M059J (cell line): ENCODE measurements around the gene NECTIN1. TPM values are rescaled to one million over a fixed set of nuclear protein-coding genes. Genes with fewer than 3 reads are reported as not detected.

Experiments used
- DNase-seq: peaks from one replicate; pipeline ENCODE4 v3.0.0-alpha.2; 2012; ENCODE audit warnings: low read depth
- total RNA-seq: library from RNA; depleted of rRNA; stranded (reverse); fragments of >200 nt; shearing (Covaris generic); gene quantifications from 2 replicates; pipeline ENCODE4 v1.2.3, GENCODE V29; 2014

Gene NECTIN1
- total RNA-seq, 1 experiment from 2014 or later: 2.3 TPM

GRCh38 chr11:119673052-119673758, 55.8 kb downstream of the NECTIN1 start:
- no peak for DNase-seq

DNA sequence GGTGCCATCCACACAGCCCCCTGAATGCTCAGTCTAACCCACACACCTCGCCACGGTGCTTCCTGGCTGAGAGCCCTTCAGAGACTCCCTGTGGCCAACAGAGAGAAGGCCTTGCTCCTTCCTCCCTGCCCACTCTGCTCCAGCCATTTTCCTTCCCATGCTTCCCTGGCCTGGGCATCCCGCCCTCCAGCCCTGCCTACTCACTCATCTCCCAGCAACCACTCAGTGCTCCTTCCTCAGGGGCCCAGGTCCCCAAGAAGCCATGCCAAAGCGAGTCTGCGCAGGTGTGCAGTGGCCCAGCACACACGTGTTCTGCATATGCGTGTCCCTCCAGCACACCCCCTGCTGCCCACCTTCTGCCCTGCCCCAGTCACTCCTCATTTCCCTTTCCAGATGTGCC, 56.4 kb downstream of the NECTIN1 start:
- DNase-seq: no peak

GRCh38 chr11:119671561-119672015, 57.4 kb downstream of the NECTIN1 start:
- no peak for DNase-seq

- peak; percentile 25 for DNase-seq
These were observed 57.9 kb downstream of the NECTIN1 start for GRCh38 chr11:119671051-119671450.

DNA sequence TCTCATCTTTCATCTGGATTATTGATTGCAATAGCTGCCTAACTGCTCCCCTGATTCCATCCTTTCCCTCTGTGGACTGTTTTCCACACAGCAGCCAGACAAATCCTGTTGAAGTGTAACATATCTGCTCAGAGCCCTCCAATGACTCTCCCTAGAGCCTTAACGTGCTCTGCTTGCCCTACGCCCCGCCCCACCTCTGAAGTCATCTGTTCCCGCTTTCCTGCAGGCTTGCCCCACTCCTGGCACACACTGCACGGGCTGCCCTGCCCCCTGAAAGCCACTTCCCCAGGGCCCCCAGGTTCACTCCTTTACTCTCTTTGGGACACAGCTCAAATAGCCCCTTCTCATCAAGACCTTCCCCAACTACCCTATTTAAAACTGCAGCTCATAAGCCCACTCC, 59.5 kb downstream of the NECTIN1 start:
- no peak for DNase-seq

DNA sequence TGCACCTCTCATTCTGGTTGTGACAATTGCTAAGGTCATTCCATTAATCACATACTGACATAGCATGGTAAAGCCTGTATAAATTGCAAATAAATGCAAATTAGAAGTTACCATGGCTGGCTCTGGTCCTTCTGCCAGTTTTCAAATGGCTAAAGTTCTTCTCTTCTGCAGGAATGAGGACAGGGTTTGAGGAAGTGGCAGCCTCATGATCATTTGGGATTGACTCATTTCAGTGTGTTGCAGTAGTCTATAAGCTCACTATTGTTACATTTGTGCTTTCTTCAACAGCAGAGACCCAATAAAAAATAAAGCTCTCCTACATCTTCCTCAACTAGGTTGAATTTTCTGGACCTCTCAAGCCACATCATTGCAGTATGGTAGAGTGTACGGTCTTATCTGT, 60.3 kb downstream of the NECTIN1 start:
- no peak for DNase-seq

DNA sequence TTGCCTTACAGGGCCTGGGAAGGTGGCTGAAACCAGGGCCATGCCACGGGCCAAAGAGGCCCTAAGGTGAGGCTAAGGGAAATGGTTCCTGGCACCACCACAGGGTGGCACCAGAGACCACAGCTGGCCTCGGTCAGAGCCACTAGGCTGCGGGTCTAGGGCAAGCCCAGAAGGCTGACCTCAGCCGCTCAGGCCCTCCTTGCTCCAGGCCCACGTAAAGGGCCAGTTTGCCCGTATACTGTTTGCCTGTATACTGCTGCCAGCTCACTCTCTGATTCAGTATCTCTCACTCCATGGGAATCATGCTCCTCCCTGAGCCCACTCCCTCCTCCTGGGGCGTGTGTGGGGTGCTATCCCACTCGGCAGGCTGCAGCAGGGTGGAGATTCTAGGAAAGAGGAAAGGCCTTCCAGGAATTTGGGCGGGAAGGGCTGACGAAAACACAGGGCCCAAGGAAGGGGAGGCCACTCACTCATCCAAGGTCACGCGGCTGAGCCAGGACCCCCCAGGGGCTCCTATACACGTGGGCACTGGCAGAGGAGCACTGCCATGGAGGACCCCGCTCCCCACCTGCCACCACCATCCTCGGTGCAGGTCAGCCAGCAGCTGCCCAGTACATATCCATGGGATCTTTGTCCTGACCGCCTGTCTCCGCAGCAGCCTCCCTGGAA, 62.4 kb downstream of the NECTIN1 start:
- DNase-seq: peak; percentile 65

DNA sequence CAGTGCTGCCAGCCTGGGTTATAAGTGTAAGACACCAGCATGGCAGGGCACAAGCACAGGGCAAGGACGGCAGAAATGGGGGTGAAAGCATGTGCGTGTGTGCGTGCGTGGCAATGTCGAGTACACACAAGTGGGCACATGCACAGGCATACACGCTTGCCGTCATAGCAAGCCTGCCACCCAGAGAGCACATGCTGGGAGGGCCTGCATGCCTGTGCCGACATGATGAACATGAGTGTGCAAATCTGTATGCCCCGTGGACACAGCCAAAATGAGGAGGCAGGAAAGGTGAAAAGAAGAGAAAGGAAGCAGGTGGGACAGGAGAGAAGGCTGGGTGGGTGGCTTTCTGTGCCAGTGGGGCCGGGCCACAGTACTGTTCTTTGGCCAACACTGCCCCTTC, 62.9 kb downstream of the NECTIN1 start:
- no peak for DNase-seq

GRCh38 chr11:119664701-119665420, 64.1 kb downstream of the NECTIN1 start:
- DNase-seq: no peak

DNA sequence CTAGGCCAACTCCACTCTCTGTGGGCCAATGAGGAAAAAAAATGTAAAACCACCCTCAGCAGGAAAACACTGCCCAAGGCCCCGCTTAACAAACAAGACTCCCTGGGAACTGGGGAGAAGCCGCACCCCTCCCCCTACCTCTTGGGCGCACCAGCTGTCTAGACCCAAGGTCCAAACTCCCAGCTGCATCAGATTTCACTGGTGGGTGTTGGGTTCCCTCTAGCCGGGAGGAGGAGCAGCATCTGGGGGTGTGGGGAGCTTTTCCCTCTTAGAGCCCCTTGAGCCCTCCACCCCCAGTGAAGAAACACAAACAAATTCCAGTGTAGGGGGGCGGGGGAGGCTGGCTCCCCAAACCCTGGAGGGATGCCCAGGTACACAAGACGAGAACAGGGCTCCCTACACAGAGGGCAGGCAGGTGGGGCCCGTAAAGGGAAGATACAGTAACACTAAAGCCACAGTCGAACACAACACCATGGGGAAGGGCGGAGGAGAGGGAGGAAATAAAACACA, 64.9 kb downstream of the NECTIN1 start:
- no peak for DNase-seq

GRCh38 chr11:119663279-119663678, 65.7 kb downstream of the NECTIN1 start:
- no peak for DNase-seq

GRCh38 chr11:119661226-119661625, 67.8 kb downstream of the NECTIN1 start:
- DNase-seq: no peak

DNA sequence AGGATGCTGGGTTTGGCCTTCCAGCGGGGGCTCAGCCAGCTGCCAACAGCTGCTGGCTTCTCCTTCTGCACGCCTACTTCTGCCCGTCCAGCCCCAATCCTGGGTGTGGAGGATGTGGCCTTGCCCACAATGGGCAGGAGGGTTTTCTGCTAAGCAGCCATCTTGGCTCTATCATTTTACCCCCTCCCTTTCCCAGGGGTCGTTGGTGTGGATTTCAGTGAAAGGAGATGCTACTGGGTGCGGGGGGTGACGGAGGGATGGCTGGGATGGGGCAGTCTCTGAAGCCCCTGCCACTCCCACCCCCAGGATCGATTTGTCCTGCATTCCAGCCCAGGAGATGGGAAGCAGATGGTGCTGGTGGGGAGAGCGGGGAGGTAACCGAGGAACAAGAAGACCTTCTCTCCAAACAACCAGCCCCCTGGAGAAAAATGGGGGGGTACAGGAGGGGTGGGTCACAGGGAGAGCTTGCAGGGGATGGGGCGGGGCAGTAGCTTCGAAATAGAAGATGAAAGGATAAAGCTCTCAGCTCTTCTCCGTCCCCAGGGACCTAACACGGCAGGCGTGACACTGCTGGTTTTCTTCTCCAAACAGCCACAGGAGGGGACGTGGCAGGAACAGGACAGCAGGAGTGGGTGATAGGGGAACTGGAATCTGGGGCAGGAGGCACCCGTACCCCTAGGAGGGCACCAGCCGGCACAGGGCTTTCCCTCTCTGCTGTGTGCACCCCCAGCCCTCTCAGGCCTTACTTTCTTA, 68.9 kb downstream of the NECTIN1 start:
- DNase-seq: no peak

DNA sequence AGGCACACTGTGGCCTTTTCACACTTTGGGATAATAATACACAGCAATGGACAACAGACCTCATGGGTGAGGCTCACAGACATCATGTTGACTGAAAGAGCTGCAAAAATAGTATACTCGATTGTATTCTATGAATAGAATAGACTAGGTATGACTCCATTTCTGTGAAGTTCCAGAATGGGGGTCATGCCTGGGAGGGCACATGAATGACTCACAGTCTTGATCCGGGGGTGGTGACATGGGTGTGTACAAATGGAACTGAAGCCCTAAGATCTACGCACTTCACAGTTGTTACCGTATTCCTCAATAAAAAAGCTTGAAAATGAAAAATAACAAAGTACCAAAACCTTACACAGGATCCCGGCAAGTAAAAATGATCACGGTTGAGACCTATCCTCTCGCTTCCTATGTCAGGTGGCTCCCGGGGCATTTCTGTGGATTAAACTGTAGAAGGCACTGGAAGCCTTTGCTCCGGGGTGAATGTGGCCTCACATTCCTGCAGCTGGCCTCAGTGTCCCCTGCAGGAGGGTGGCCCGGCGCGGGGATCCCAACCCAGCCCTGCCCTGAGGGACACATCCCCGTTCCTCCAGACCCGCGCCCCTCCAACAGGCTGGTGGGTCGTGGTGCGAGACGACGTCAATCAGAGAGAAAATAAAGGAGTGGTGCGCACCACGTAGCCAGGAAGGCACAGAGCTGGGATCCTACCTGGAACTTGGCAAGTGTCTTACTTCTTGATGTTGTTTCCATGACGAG, 75.9 kb downstream of the NECTIN1 start:
- no peak for DNase-seq

DNA sequence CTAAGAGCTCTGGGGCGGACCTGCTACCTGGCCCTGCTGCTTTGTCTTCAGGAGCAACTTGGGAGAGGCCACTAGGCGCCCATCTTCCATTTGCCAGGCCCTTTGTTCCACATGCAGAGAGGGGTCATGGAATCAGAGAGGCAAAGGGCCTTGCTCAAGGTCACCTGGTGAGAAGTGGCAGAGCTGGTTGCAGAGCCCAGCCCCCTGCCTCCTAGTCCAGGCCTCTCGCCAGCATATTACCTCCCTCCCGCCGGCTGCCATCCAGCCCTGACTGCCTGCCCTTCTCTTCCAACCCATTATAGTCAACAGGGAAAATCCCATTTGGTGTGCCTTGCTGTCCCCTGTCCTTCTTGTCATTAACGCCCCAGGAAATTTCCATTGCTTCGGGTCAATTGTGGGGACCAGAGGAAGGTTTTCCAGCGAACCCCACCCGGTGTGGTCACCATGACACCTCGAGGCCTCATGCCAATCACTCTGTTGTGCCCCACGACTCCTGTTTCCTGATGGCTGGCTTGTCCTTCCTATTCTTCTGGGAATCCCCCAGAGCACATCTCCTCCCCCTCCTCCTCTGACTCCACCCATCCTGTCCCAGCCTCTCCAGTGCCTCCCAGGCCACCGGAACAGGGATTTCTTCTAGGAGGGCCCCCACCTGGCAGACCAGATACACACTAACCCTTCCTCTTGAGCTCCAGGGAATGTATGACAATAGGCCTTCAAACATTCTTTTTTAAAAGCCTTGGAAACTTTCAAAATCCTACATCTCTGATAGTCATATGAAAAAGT, 77.0 kb downstream of the NECTIN1 start:
- no peak for DNase-seq

DNA sequence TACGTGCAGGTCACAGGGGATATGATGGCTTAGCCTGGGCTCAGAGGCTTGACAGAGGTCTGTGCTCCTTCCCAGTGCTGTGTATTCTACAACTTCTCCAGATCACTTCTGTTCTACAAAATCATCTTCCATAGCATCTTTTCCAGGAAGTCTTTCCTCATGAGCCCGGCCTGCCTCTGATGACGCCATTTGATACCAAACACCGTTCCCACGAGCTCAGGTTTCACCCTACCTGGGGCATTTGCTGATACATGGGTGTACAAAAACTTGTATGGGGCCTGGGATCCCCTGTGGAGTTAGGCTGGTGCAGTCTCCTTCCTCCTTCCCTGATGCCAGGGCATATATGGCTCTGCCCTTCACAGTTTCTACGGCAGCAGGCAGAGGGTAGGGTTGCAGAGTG, 78.7 kb downstream of the NECTIN1 start:
- DNase-seq: no peak

- DNase-seq: no peak
These were observed 81.7 kb downstream of the NECTIN1 start for GRCh38 chr11:119647254-119647653.

DNA sequence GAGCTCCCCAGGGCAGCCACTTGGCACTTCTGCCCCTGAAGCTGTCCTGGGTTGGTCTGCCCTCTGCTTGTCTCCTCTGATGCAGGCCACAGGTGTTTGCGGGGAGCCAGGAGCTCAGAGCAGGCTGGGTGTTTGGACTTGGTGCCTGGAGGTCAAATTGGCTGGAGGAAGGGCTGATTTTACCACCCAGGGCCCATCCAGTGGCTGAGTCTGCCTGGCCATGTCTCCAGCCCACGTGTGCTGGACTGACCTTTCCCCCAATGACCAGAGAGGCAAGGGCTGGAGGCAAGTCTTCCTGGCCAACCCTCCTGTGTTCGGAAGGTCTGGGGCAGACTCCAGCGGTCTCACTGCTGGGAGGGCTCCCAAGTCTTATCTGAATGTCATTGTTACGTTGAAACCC, 84.0 kb downstream of the NECTIN1 start:
- no peak for DNase-seq

DNA sequence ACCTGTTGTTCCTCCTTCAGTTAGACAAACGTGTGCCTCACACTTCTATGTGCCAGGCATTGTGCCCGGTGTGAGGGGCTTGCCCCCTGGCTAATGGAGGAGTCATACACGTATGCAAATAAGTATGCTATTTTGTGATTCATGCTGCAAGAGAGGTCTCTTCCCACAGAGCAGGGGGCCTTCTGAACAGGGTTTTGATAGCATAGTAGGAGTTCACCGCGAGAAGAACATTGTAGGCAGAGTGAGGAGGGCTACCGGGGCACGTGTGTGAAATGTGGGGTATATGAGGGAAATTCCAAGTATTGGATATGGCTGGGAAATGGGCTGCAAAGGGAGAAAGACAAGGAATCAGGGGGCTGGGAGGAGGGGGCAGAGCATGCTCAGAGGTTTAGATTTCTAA, 84.5 kb downstream of the NECTIN1 start:
- no peak for DNase-seq

DNA sequence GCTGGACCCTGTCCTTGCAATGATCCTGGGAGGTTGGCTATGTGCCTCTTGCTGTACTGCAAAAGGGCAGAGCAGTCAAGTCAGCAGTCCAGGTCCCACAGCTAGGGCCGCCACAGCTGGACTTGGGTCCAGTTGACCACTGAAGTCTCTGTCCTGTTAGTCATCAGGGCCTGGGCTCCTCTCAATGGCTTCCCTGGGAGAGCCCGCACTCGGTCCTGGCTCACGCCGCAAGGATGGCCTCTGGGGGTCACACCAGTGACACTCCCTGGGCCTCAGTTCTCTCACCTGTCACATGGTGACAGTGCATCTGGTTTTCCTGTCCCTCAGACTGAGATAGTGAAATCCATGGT, 85.1 kb downstream of the NECTIN1 start:
- no peak for DNase-seq
